Measurements from ENCODE around the gene SUPT3H. TPM values are rescaled to one million over a fixed set of nuclear protein-coding genes. Genes with fewer than 3 reads are reported as not detected.

Gene SUPT3H
- total and polyA plus RNA-seq, 2 of the 13 experiments (the other 11 are each of a cell fraction or from before 2014, with no cell fraction given): 11.9 to 36.1 TPM

DNA sequence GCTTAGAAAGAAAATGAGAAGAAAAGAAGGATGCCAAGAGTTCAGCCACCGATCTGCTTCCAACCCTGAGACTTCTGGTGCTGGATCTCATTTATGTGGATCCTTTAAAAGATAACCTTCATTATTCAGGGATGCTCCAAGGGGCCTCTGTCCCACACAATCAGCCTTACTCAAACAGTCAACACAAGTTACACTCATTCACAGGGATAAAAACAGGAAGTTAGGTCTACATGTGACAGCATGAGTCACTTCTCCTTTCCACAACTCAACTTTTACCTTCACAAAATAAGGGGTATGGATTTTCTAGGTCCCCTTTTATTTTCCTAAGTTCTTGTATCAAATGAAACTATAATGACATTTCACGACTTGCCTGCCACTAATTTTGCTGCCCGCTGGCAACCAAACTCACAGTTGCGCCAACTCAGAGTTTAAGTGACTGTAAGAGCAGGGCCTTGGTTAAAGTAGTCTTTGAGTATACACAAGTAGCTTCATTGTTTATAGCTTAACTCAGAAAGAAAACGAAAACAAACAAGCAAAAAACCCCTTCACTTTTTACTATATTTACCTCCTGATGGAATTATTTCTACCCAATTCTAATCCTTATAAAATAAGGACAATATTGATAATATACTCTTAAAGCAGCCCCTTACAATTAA lies 328.4 kb downstream of the SUPT3H start:
- H3K4me2 ChIP-seq (ENCODE audit: low read depth, low read length): no peak overlapping the region
- no peak overlapping the region for H3K9ac ChIP-seq (ENCODE audit: insufficient read depth, low read depth, low read length)
- H3K9me3 ChIP-seq (ENCODE audit: low read length): no peaks in the 10 kb centered on the region
- ChIA-PET POLR2A (interaction anchor here (1.1 kb wide), 1 partner anchor 329 kb away, joined by 3 read pairs; the partner anchor contains the start of gene SUPT3H), CTCF (ENCODE audit: low intra/inter-chr PET ratio, low total read pairs) (no interaction called here)
- no peak overlapping the region for H2AFZ ChIP-seq (ENCODE audit: low read length)
- H3K36me3 ChIP-seq (replicated peaks in 1 of 2; ENCODE audit: control insufficient read depth in 1 of 2, insufficient read depth in 2 of 2, low read length in 2 of 2): no peaks in the 10 kb centered on the region
- BruUV-seq (replicated peaks): no TSS peak
- no peaks in the 10 kb centered on the region for H4K20me1 ChIP-seq (ENCODE audit: insufficient read depth, low read length)
- no peak overlapping the region for H3K27ac ChIP-seq (ENCODE audit: extremely low read length, insufficient read depth, low read length)
- no peaks in the 10 kb centered on the region for H3K79me2 ChIP-seq (ENCODE audit: insufficient read depth, low read length)
- no peak for FAIRE-seq
- in situ Hi-C loops (cut with HindIII; ENCODE audit: extremely low pct_ligation_motif_present, low pct_unique_long_range_greater_than_20kb) (no loop called here), intact Hi-C loops (cut with micrococcal nuclease; ENCODE audit: unreplicated experiment) (no loop called here)
- WGBS (ENCODE audit: low lambda C conversion rate): 94% methylated on average over 5 of the region's 5 CpGs
- ATAC-seq: peak; percentile 51; the same call in 1 of the 3 replicates
- peak; percentile 61 for DNase-seq (ENCODE audit: low spot score)
- no peak overlapping the region for H3K4me3 ChIP-seq (replicated peaks in 1 of 3; ENCODE audit: insufficient read depth in 1 of 3, low read depth in 2 of 3, low read length in 3 of 3)
- peaks cover 20% of the 10 kb centered on the region for H3K4me1 ChIP-seq (ENCODE audit: insufficient read depth, low read length)
- no peaks in the 10 kb centered on the region for H3K27me3 ChIP-seq (ENCODE audit: control insufficient read depth in 1 of 2, insufficient read depth in 2 of 2, low read length in 2 of 2)
- TF ChIP-seq ZNF782 (CRISPR knock-in tag; IDR thresholded peaks at IDR 0.05; ENCODE audit: borderline replicate concordance) (no peak), ETV5 (CRISPR knock-in tag; IDR thresholded peaks at IDR 0.05; ENCODE audit: borderline replicate concordance) (peak; percentile 70; the same call in 1 of the 2 replicates), ZNF225 (CRISPR knock-in tag; IDR thresholded peaks at IDR 0.05) (no peak), ZNF75D (CRISPR knock-in tag; IDR thresholded peaks at IDR 0.05; ENCODE audit: borderline replicate concordance) (no peak), ZNF709 (CRISPR knock-in tag; IDR thresholded peaks at IDR 0.05) (no peak), ZNF557 (CRISPR knock-in tag; IDR thresholded peaks at IDR 0.05) (no peak), AGO2 (optimal IDR thresholded peaks at IDR 0.05; ENCODE audit: low read depth, low read length) (no peak), ZNF350 (CRISPR knock-in tag; IDR thresholded peaks at IDR 0.05; ENCODE audit: borderline replicate concordance, low read depth) (no peak), FOXO1 (CRISPR knock-in tag; IDR thresholded peaks at IDR 0.05) (peak; percentile 54; the same call in 1 of the 2 replicates), FOSL2 (CRISPR knock-in tag; IDR thresholded peaks at IDR 0.05) (peak; percentile 72), SMYD3 (CRISPR knock-in tag; IDR thresholded peaks at IDR 0.05) (no peak), IKZF4 (CRISPR knock-in tag; IDR thresholded peaks at IDR 0.05; ENCODE audit: borderline replicate concordance, low read depth, not compliant biosample characterization) (no peak), KDM3A (CRISPR knock-in tag; IDR thresholded peaks at IDR 0.05; ENCODE audit: low read depth) (no peak)
- TF ChIP-seq, protein P1, sequence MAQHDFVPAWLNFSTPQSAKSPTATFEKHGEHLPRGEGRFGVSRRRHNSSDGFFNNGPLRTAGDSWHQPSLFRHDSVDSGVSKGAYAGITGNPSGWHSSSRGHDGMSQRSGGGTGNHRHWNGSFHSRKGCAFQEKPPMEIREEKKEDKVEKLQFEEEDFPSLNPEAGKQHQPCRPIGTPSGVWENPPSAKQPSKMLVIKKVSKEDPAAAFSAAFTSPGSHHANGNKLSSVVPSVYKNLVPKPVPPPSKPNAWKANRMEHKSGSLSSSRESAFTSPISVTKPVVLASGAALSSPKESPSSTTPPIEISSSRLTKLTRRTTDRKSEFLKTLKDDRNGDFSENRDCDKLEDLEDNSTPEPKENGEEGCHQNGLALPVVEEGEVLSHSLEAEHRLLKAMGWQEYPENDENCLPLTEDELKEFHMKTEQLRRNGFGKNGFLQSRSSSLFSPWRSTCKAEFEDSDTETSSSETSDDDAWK (CRISPR knock-in tag; IDR thresholded peaks at IDR 0.05): no peak
- TF ChIP-seq, protein P2, sequence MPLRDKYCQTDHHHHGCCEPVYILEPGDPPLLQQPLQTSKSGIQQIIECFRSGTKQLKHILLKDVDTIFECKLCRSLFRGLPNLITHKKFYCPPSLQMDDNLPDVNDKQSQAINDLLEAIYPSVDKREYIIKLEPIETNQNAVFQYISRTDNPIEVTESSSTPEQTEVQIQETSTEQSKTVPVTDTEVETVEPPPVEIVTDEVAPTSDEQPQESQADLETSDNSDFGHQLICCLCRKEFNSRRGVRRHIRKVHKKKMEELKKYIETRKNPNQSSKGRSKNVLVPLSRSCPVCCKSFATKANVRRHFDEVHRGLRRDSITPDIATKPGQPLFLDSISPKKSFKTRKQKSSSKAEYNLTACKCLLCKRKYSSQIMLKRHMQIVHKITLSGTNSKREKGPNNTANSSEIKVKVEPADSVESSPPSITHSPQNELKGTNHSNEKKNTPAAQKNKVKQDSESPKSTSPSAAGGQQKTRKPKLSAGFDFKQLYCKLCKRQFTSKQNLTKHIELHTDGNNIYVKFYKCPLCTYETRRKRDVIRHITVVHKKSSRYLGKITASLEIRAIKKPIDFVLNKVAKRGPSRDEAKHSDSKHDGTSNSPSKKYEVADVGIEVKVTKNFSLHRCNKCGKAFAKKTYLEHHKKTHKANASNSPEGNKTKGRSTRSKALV (CRISPR knock-in tag; IDR thresholded peaks at IDR 0.05): no peak
- TF ChIP-seq, protein P3, sequence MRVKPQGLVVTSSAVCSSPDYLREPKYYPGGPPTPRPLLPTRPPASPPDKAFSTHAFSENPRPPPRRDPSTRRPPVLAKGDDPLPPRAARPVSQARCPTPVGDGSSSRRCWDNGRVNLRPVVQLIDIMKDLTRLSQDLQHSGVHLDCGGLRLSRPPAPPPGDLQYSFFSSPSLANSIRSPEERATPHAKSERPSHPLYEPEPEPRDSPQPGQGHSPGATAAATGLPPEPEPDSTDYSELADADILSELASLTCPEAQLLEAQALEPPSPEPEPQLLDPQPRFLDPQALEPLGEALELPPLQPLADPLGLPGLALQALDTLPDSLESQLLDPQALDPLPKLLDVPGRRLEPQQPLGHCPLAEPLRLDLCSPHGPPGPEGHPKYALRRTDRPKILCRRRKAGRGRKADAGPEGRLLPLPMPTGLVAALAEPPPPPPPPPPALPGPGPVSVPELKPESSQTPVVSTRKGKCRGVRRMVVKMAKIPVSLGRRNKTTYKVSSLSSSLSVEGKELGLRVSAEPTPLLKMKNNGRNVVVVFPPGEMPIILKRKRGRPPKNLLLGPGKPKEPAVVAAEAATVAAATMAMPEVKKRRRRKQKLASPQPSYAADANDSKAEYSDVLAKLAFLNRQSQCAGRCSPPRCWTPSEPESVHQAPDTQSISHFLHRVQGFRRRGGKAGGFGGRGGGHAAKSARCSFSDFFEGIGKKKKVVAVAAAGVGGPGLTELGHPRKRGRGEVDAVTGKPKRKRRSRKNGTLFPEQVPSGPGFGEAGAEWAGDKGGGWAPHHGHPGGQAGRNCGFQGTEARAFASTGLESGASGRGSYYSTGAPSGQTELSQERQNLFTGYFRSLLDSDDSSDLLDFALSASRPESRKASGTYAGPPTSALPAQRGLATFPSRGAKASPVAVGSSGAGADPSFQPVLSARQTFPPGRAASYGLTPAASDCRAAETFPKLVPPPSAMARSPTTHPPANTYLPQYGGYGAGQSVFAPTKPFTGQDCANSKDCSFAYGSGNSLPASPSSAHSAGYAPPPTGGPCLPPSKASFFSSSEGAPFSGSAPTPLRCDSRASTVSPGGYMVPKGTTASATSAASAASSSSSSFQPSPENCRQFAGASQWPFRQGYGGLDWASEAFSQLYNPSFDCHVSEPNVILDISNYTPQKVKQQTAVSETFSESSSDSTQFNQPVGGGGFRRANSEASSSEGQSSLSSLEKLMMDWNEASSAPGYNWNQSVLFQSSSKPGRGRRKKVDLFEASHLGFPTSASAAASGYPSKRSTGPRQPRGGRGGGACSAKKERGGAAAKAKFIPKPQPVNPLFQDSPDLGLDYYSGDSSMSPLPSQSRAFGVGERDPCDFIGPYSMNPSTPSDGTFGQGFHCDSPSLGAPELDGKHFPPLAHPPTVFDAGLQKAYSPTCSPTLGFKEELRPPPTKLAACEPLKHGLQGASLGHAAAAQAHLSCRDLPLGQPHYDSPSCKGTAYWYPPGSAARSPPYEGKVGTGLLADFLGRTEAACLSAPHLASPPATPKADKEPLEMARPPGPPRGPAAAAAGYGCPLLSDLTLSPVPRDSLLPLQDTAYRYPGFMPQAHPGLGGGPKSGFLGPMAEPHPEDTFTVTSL (CRISPR knock-in tag; IDR thresholded peaks at IDR 0.05; ENCODE audit: borderline replicate concordance): 0 out of 2 replicates have a peak, but pooled peaks have one; percentile 37

Measured in HepG2 (cell line).